MCF 10A (cell line): ENCODE results near the gene FAM110D. TPM values are rescaled to one million over a fixed set of nuclear protein-coding genes. Genes with fewer than 3 reads are reported as not detected.
A peak's percentile ranks its signal among the peaks of the same experiment; 100 is the strongest.

Experiments used
- BruUV-seq: library from RNA; stranded (reverse); fragments of 400-500 nt; replicated peaks from 2 replicates; lab custom pipeline; 2021; lab: Mats Ljungman, UMichigan
- CTCF ChIA-PET: fragments of 300-600 bp; sonication (Branson Sonifier 250); formaldehyde crosslinking; extraction: SDS; loops from one replicate; lab custom pipeline; 2021; ENCODE audit warnings: antibody characterized with exemption, inconsistent platforms; lab: Yijun Ruan, JAX
- POLR2A ChIA-PET: fragments of 300-600, 350-650 bp; sonication (Branson Sonifier 250); formaldehyde crosslinking; extraction: SDS; loops from one replicate; lab custom pipeline; 2020; ENCODE audit warnings: antibody characterized with exemption, inconsistent platforms; lab: Yijun Ruan, JAX
- DNase-seq: peaks from one replicate; pipeline ENCODE4 v3.0.0-alpha.2; 2018; ENCODE audit not compliant: unreplicated experiment
- H3K27ac Mint-ChIP-seq: one replicate; pipeline ENCODE4 v1.8.0; 2022; ENCODE audit warnings: mild to moderate bottlenecking, low read depth, mixed read lengths; ENCODE audit not compliant: unreplicated experiment
- H3K27me3 Mint-ChIP-seq: one replicate; pipeline ENCODE4 v1.8.0; 2022; ENCODE audit warnings: mixed read lengths; ENCODE audit not compliant: insufficient read depth, unreplicated experiment
- H3K36me3 Mint-ChIP-seq: one replicate; pipeline ENCODE4 v1.8.0; 2022; ENCODE audit warnings: mild to moderate bottlenecking, moderate library complexity, mixed read lengths; ENCODE audit not compliant: insufficient read depth, unreplicated experiment
- H3K4me1 Mint-ChIP-seq: one replicate; pipeline ENCODE4 v1.8.0; 2022; ENCODE audit warnings: mixed read lengths; ENCODE audit not compliant: insufficient read depth, unreplicated experiment
- H3K4me3 Mint-ChIP-seq: one replicate; pipeline ENCODE4 v1.8.0; 2022; ENCODE audit warnings: mild to moderate bottlenecking, moderate library complexity, mixed read lengths; ENCODE audit not compliant: unreplicated experiment
- H3K9me3 Mint-ChIP-seq: one replicate; pipeline ENCODE4 v1.8.0; 2022; ENCODE audit warnings: mixed read lengths; ENCODE audit not compliant: unreplicated experiment
- intact Hi-C: fragments of 100-400 bp; cut with micrococcal nuclease; formaldehyde crosslinking; loops from 2 replicates; pipeline ENCODE4 v1.14.1; 2022
- total RNA-seq: library from RNA; stranded (reverse); gene quantifications from 2 replicates; pipeline ENCODE4 v1.2.3, GENCODE V29; 2022
- TF ChIP-seq, protein P1 (sequence below): fragments of 200-600 bp; IDR thresholded peaks from one replicate; pipeline ENCODE4 v1.8.0; 2022; ENCODE audit warnings: antibody characterized with exemption, mild to moderate bottlenecking; ENCODE audit not compliant: unreplicated experiment

The FAM110D gene
- total RNA-seq, 1 experiment from 2014 or later, result not detected

DNA sequence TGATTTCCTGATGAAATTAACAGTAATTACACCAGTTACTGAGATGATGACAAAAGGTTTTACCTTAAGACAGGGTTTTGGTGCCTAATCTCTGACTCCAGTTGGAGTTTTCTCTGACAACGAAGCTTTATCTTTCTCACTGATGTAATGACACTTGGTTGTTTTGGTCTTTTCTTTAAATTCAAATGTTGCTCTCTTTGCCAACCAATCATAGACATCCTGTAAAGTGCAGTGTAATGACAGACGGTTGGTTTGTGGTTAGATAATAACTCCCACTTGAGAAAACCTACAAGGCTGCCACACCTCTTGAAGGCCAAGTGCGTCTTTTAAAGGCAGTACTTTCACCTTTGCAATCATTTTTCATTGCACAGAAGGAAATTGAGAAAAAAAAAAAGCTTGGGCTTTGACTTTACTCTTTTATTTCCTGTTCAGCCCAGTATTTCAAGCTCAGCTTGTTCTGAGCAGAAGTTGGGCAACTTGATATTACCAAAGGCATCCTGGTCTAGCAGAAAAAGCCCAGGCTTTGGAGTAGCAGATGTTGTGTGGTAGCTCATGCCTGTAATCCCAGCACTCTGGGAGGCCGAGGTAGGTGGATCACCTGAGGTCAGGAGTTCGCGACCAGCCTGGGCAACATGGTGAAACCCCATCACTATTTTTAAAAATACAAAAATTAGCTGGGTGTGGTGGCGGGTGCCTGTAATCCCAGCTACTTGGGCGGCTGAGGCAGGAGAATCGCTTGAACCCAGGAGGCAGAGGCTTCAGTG lies 32.4 kb upstream of the FAM110D start:
- TSS peak; percentile 58 for BruUV-seq
- ChIA-PET CTCF (interaction anchor here (0.6 to 3.6 kb wide), 14 partner anchors 13 to 1307 kb away, joined by 3 to 27 read pairs (median 4); partner anchors contain the start of gene SH3BGRL3), POLR2A (interaction anchor here (0.6 to 9.0 kb wide), 15 partner anchors 9 to 1608 kb away, joined by 3 to 190 read pairs (median 3); partner anchors contain the start of genes CEP85 and PDIK1L)
- intact Hi-C loops, result no loop called here
- TF ChIP-seq, protein P1, sequence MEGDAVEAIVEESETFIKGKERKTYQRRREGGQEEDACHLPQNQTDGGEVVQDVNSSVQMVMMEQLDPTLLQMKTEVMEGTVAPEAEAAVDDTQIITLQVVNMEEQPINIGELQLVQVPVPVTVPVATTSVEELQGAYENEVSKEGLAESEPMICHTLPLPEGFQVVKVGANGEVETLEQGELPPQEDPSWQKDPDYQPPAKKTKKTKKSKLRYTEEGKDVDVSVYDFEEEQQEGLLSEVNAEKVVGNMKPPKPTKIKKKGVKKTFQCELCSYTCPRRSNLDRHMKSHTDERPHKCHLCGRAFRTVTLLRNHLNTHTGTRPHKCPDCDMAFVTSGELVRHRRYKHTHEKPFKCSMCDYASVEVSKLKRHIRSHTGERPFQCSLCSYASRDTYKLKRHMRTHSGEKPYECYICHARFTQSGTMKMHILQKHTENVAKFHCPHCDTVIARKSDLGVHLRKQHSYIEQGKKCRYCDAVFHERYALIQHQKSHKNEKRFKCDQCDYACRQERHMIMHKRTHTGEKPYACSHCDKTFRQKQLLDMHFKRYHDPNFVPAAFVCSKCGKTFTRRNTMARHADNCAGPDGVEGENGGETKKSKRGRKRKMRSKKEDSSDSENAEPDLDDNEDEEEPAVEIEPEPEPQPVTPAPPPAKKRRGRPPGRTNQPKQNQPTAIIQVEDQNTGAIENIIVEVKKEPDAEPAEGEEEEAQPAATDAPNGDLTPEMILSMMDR, result no peak
- Mint-ChIP-seq H3K36me3 (no peaks in the 10 kb centered on the region), H3K4me3 (peak overlapping the region; percentile 12), H3K4me1 (peaks cover 22% of the 10 kb centered on the region), H3K27me3 (no peaks in the 10 kb centered on the region), H3K27ac (peak overlapping the region; percentile 84), H3K9me3 (no peaks in the 10 kb centered on the region)
- DNase-seq, result peak; percentile 76

DNA sequence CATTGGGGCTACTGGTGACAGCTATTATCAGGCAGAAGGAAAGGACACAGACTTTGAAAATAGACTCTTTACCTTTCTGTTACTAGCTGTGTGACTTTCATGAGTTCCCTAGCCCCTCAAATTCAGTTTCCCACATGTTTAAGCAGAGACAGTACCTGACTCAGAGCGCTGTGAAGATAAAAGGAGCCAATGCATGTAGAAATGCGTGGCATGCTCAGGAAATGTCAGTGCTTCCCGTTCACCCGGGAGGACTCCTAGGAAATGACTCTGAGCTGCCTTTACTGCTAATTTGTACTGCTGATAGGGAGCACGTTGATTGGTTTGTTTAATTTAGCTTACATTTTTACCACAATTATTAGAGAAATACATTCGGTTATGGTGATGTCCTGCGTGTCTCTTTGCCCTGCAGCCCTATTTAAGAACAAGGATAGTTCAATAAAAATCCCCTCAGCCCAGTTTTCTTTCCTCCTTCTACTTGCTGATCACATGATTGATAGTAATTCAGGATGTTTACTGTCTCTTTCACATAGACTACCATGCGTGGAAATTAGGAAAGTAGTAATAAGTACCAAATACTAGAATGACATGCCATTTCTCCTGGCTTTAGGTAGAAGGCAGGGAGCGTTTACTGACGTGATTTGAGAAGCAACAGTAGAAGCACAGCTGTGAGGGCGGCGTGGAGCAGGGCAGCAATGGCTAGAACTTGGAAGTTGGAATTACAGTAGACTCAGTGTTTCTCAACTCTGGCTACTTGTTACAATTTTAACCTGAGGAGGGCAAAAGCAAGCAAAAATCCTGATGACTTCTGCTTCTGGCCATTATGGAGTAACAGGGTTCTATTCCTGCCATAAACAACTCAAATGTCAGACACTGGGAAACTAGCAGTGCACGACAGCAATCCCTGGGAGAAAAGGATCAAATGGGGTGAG lies 31.4 kb upstream of the FAM110D start:
- Mint-ChIP-seq H3K27ac (peak overlapping the region; percentile 84), H3K4me3 (no peak overlapping the region), H3K9me3 (no peaks in the 10 kb centered on the region), H3K36me3 (no peaks in the 10 kb centered on the region), H3K27me3 (no peaks in the 10 kb centered on the region), H3K4me1 (peaks cover 22% of the 10 kb centered on the region)
- TF ChIP-seq, protein P1, result no peak
- no peak for DNase-seq
- no TSS peak for BruUV-seq
- ChIA-PET POLR2A (interaction anchor here (0.6 to 9.0 kb wide), 10 partner anchors 10 to 1609 kb away, joined by 3 to 190 read pairs (median 3); partner anchors contain the start of genes CEP85 and PDIK1L), CTCF (interaction anchor here (0.5 to 3.6 kb wide), 9 partner anchors 14 to 891 kb away, joined by 3 to 27 read pairs (median 3); no protein-coding TSS in a partner anchor)
- intact Hi-C loops, result no loop called here

DNA sequence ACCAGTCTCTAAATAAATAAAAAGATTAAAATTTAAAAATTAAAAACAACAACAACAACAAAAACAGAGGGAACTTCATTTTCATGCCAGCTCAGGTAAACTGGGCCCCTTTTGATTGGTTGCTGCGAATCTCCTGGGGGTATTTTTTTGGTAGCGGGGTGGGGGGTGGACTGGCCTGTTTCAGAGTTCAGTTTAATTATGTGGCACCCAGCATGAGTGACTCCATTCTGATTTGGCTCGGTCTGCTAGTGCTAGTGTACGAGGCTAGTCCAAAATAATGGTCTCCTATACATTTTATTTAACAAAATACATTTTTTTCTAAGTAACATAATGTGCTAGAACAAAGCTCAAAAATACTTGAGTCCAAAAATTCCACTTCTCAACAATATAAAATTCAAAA lies 29.1 kb upstream of the FAM110D start:
- BruUV-seq, result no TSS peak
- no peak for DNase-seq
- H3K4me3 Mint-ChIP-seq, result no peak overlapping the region
- TF ChIP-seq, protein P1, result no peak
- intact Hi-C loops, result no loop called here
- CTCF ChIA-PET, result interaction anchor here (0.5 to 1.6 kb wide), 4 partner anchors 15 to 234 kb away, joined by 3 to 4 read pairs (median 4); no protein-coding TSS in a partner anchor
- no peaks in the 10 kb centered on the region for H3K27me3 Mint-ChIP-seq
- H3K9me3 Mint-ChIP-seq, result no peaks in the 10 kb centered on the region
- POLR2A ChIA-PET, result interaction anchor here (0.6 to 1.0 kb wide), 2 partner anchors 9 to 18 kb away, joined by 3 to 4 read pairs; partner anchors contain the start of gene PDIK1L
- H3K27ac Mint-ChIP-seq, result no peak overlapping the region
- H3K36me3 Mint-ChIP-seq, result no peaks in the 10 kb centered on the region
- peaks cover 15% of the 10 kb centered on the region for H3K4me1 Mint-ChIP-seq
